SU-DHL-6 (cell line): ENCODE data around the gene COL4A1.

Experiments
- CTCF ChIP-seq: fragments of 200-600 bp; sonication (generic); IDR thresholded peaks from one replicate; pipeline ENCODE4 v1.5.1; 2017; ENCODE audit warnings: antibody characterized with exemption, mild to moderate bottlenecking, low read length, moderate library complexity; ENCODE audit not compliant: insufficient read depth, poor library complexity, severe bottlenecking
- EZH2phosphoT487 ChIP-seq: fragments of 200-600 bp; sonication (generic), shearing (Covaris generic); conservative IDR thresholded peaks from 2 replicates; pipeline ENCODE4 v1.6.1; 2018; ENCODE audit warnings: mild to moderate bottlenecking, antibody characterized with exemption, low read length, moderate library complexity, mixed read lengths

GRCh38 chr13:110240352-110240751 lies 66.6 kb downstream of the COL4A1 start:
- no peak for TF ChIP-seq CTCF
- no peak for TF ChIP-seq EZH2phosphoT487
